K562 (cell line): ENCODE data around the gene RNF103. TPM values are rescaled to one million over a fixed set of nuclear protein-coding genes. Genes with fewer than 3 reads are reported as not detected.

Experiments
- ATAC-seq: fragments of 200-7000 bp; cut with Tn5 transposase; 3 replicates; pipeline ENCODE4 v1.9.1; 2020; ENCODE audit warnings: moderate library complexity
- BruUV-seq: library from RNA; stranded (reverse); fragments of 400-500 nt; replicated peaks from 2 replicates; lab custom pipeline; 2021; lab: Mats Ljungman, UMichigan
- CTCF ChIA-PET: fragments of 300-600 bp; formaldehyde crosslinking; extraction: SDS; loops from one replicate; lab custom pipeline; 2021; ENCODE audit warnings: low intra/inter-chr PET ratio; lab: Yijun Ruan, JAX
- POLR2A ChIA-PET: fragments of 300-600, 350-650 bp; sonication (Branson Sonifier 250); formaldehyde crosslinking; extraction: SDS; loops from one replicate; lab custom pipeline; 2021; ENCODE audit warnings: antibody characterized with exemption, inconsistent platforms; lab: Yijun Ruan, JAX
- DNase-seq, 4 experiments: peaks; one replicate each; pipeline versions ENCODE4 v3.0.0 to v3.0.0-alpha.2; 2011 to 2018; ENCODE audit warnings: low spot score in 3 of 4, mixed read lengths in 3 of 4; ENCODE audit errors: extremely low read depth in 1 of 4
- FAIRE-seq: peaks from 2 replicates; lab custom pipeline; 2011; peaks lifted over from hg19 to GRCh38; lab: Jason Lieb, UNC
- H2AFZ ChIP-seq: 2 replicates; pipeline ENCODE4 v1.6.0; 2011; ENCODE audit warnings: low read depth, low read length, control low read depth, inconsistent platforms
- H3K27ac ChIP-seq: fragments of 200-600 bp; 3 replicates; pipeline ENCODE4 v1.8.0; 2011; ENCODE audit warnings: low read depth, mild to moderate bottlenecking, control low read depth, inconsistent platforms, low read length, moderate library complexity, mixed read lengths; ENCODE audit errors: extremely low read depth
- H3K27me3 ChIP-seq, 2 experiments: fragments of 300-600 bp in 1 of 2; 2 replicates in 1 of 2; 3 replicates in 1 of 2; pipeline versions ENCODE4 v1.6.0 to v1.8.0; 2011; ENCODE audit warnings: inconsistent platforms in 2 of 2, low read length in 2 of 2, mild to moderate bottlenecking in 1 of 2, mixed read lengths in 1 of 2, moderate library complexity in 1 of 2; ENCODE audit not compliant: control insufficient read depth in 2 of 2, insufficient read depth in 2 of 2
- H3K36me3 ChIP-seq: fragments of 300-600 bp; 3 replicates; pipeline ENCODE4 v1.8.0; 2011; ENCODE audit warnings: mild to moderate bottlenecking, low read length, inconsistent platforms; ENCODE audit not compliant: control insufficient read depth, insufficient read depth
- H3K4me1 ChIP-seq, 2 experiments: fragments of 200-600 bp in 1 of 2; replicated peaks in 1 of 2; 2 replicates in 1 of 2; 3 replicates in 1 of 2; pipeline versions ENCODE4 v1.5.1 to v1.8.0; 2011; ENCODE audit warnings: inconsistent platforms in 2 of 2, low read length in 2 of 2, mild to moderate bottlenecking in 1 of 2, mixed read lengths in 1 of 2, moderate library complexity in 1 of 2; ENCODE audit not compliant: control insufficient read depth in 2 of 2, insufficient read depth in 2 of 2
- H3K4me2 ChIP-seq: 2 replicates; pipeline ENCODE4 v1.6.1; 2011; ENCODE audit warnings: low read length, control low read depth, inconsistent platforms, mixed read lengths; ENCODE audit not compliant: insufficient read depth
- H3K4me3 ChIP-seq: fragments of 200-600 bp; sonication (generic), shearing (Covaris generic); 2 replicates; pipeline ENCODE4 v1.5.1; 2016; ENCODE audit warnings: control low read depth, inconsistent platforms
- H3K79me2 ChIP-seq: fragments of 200-600 bp; 3 replicates; pipeline ENCODE4 v1.8.0; 2011; ENCODE audit warnings: low read length, inconsistent platforms; ENCODE audit not compliant: control insufficient read depth, insufficient read depth
- H3K9ac ChIP-seq, 2 experiments: 2 replicates each; pipeline versions ENCODE4 v1.6.0 to v1.6.1; 2011; ENCODE audit warnings: low read depth in 2 of 2, low read length in 2 of 2, control low read depth in 1 of 2, inconsistent platforms in 1 of 2, mild to moderate bottlenecking in 1 of 2, mixed read lengths in 1 of 2; ENCODE audit not compliant: insufficient read depth in 1 of 2
- H3K9me1 ChIP-seq: one replicate; pipeline ENCODE4 v1.6.0; 2011; ENCODE audit warnings: inconsistent platforms, mild to moderate bottlenecking, low read length, moderate library complexity; ENCODE audit not compliant: control insufficient read depth, insufficient read depth
- H3K9me3 ChIP-seq: replicated peaks from 2 replicates; pipeline ENCODE4 v1.5.1; 2011; ENCODE audit warnings: low read depth, low read length, inconsistent platforms; ENCODE audit not compliant: control insufficient read depth, insufficient read depth
- H4K20me1 ChIP-seq: replicated peaks from 2 replicates; pipeline ENCODE4 v1.6.1; 2011; ENCODE audit warnings: low read length, inconsistent platforms, mixed read lengths; ENCODE audit not compliant: control insufficient read depth, insufficient read depth
- BRCA1 ChIP-seq, 2 experiments: fragments of 450-650 bp in 1 of 2; sonication (generic) in 1 of 2; formaldehyde crosslinking in 1 of 2; IDR thresholded peaks; 2 replicates each; pipeline versions ENCODE4 v1.5.0 to v1.6.1; 2017 to 2020; ENCODE audit warnings: mild to moderate bottlenecking in 1 of 2, missing genetic modification reagents in 1 of 2
- MCM3 ChIP-seq: fragments of 450-650 bp; IDR thresholded peaks from 2 replicates; pipeline ENCODE4 v1.6.1; 2016
- MCM7 ChIP-seq, 2 experiments: fragments of 450-650 bp; IDR thresholded peaks; 2 replicates each; pipeline ENCODE4 v1.6.1; 2016 to 2018
- SMAD3 ChIP-seq: fragments of 450-650 bp; formaldehyde crosslinking; conservative IDR thresholded peaks from 2 replicates; pipeline ENCODE4 v1.4.0; 2020; ENCODE audit warnings: mild to moderate bottlenecking
- ZFP1 ChIP-seq: fragments of 450-650 bp; formaldehyde crosslinking; IDR thresholded peaks from 2 replicates; pipeline ENCODE4 v1.4.0; 2020; ENCODE audit warnings: mild to moderate bottlenecking, mixed read lengths
- ZFPM2 ChIP-seq: fragments of 250-450 bp; sonication (Bioruptor Pico); IDR thresholded peaks from 2 replicates; pipeline ENCODE4 v1.5.1; 2022; ENCODE audit warnings: mild to moderate bottlenecking
- ZNF41 ChIP-seq: fragments of 250-450 bp; sonication (Bioruptor Pico); conservative IDR thresholded peaks from 2 replicates; pipeline ENCODE4 v1.4.0; 2020; ENCODE audit warnings: mild to moderate bottlenecking
- ZNF583 ChIP-seq: fragments of 250-450 bp; sonication (Bioruptor Pico); IDR thresholded peaks from 2 replicates; pipeline ENCODE4 v1.4.0; 2020
- ZZZ3 ChIP-seq: fragments of 450-650 bp; IDR thresholded peaks from 2 replicates; pipeline ENCODE4 v1.6.1; 2016; ENCODE audit warnings: antibody characterized with exemption, mild to moderate bottlenecking, moderate library complexity
- WGBS: fragments of 100-300 bp; shearing (Covaris generic); methylation state at CpG from one replicate; pipeline ENCODE4 v1.1.6; 2016; ENCODE audit warnings: low coverage, mixed read lengths; ENCODE audit not compliant: insufficient coverage; ENCODE audit errors: missing lambda C conversion rate; 5-methylcytosine and 5-hydroxymethylcytosine counted together
- in situ Hi-C: fragments of 300-500 bp; cut with MboI; formaldehyde crosslinking; loops from 4 replicates; pipeline ENCODE4 v1.15.0; 2018; ENCODE audit warnings: inconsistent platforms, mixed read lengths
- intact Hi-C: fragments of 100-400 bp; cut with micrococcal nuclease; formaldehyde crosslinking; loops from 2 replicates; pipeline ENCODE4 v1.14.2; 2022
- polyA plus RNA-seq, 8 experiments: library from polyadenylated mRNA; depleted of rRNA in 4 of 8; stranded (reverse) in 5 of 8; unstranded in 3 of 8; fragments of >200 nt; fragmentation: Nextera tagmentation in 2 of 8; fragmentation: Illumina TruSeq in 1 of 8; extraction: Ambion mirVana in 2 of 8; extraction: Trizol in 1 of 8; gene quantifications; 2 replicates each; pipeline versions ENCODE4 v1.2.1 to v1.2.3, GENCODE V29; 2011 to 2014; ENCODE audit warnings: inconsistent platforms in 1 of 8, missing spikeins in 1 of 8
- total RNA-seq, 7 experiments: library from RNA; depleted of rRNA in 6 of 7; stranded (reverse); fragments of >200 nt in 6 of 7; fragmentation: Illumina TruSeq in 2 of 7; extraction: Trizol in 2 of 7; gene quantifications; 2 replicates each; pipeline versions ENCODE4 v1.2.1 to v1.2.3, GENCODE V29; 2011 to 2021; ENCODE audit warnings: low replicate concordance in 1 of 7
- TF ChIP-seq, protein P1 (sequence below): sonication (generic); formaldehyde crosslinking; IDR thresholded peaks from 2 replicates; pipeline ENCODE4 v1.9.0; 2022; ENCODE audit warnings: mild to moderate bottlenecking, missing genetic modification reagents
- TF ChIP-seq, protein P2 (sequence below), 2 experiments: fragments of 450-650 bp; IDR thresholded peaks; 2 replicates each; pipeline ENCODE4 v1.6.1; 2018; ENCODE audit warnings: mild to moderate bottlenecking in 2 of 2, low read depth in 1 of 2; ENCODE audit not compliant: partially characterized antibody in 2 of 2
- TF ChIP-seq, protein P3 (sequence below): fragments of 250-450 bp; sonication (Bioruptor Pico); IDR thresholded peaks from 2 replicates; pipeline ENCODE4 v1.5.0; 2021
- TF ChIP-seq, protein P4 (sequence below): fragments of 250-450 bp; sonication (Bioruptor Pico); IDR thresholded peaks from 2 replicates; pipeline ENCODE4 v1.4.0; 2020

RNF103 gene
- total and polyA plus RNA-seq, 9 of the 15 experiments (the other 6 are each of a cell fraction or from before 2014, with no cell fraction given), result 1.2 to 6.8 (median 4.6) TPM

DNA sequence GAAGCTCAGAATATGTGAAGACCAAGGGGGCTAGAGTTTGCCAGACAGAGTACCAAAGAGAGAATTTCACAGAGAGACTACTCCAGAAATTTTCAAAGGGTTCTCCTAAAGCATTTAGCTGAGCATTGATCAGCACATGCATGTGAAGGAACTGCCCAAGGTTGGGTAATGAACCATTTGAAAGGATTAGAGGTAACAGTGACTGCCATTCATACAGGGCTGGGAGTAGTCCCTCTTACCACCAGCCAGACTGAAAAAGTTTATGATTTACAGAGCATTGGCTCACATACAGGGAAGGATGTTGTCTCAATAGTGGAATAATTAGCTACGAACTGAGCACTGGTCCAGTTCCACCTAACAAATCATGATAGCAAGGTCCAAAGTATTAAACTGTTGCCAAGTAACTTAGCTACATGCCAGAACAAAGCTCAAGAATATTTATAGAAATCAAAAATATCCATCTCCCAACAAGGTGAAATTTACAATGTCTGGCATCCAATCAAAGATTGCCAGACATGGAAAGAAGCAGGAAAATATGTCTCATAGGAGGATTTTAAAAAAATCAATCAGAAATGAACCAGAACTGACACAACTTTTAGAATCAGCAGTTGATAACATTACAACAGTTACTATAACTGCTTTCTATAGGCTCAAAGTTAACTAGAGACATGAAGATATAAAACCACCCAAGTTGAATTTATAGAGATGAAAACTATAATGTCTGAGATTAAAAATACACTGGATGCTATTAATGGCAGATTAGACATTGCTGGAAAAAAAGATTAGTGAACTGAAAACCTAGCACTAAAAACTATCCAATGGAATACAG, 25.7 kb upstream of the RNF103 start:
- CTCF ChIA-PET, result no interaction called here
- DNase-seq (no peak), FAIRE-seq (no peak), ATAC-seq (no peak)
- no peaks in the 10 kb centered on the region for H3K9me3 ChIP-seq
- H4K20me1 ChIP-seq, result no peaks in the 10 kb centered on the region
- no peaks in the 10 kb centered on the region; a peak in 1 of 5 replicates for H3K27me3 ChIP-seq
- intact Hi-C loops, result no loop called here
- no peak overlapping the region for H3K4me3 ChIP-seq
- H3K36me3 ChIP-seq, result no peaks in the 10 kb centered on the region
- no peak overlapping the region for H3K27ac ChIP-seq
- POLR2A ChIA-PET, result interaction anchor here (1.2 kb wide), 1 partner anchor 18 kb away, joined by 3 read pairs; no protein-coding TSS in a partner anchor
- no peaks in the 10 kb centered on the region for H3K79me2 ChIP-seq
- no peaks in the 10 kb centered on the region for H3K9me1 ChIP-seq
- H3K9ac ChIP-seq, result no peak overlapping the region
- no peak overlapping the region for H2AFZ ChIP-seq
- H3K4me1 ChIP-seq, result no peaks in the 10 kb centered on the region
- in situ Hi-C loops, result no loop called here
- no TSS peak for BruUV-seq
- no peak for TF ChIP-seq SMAD3 (CRISPR knock-in tag)
- no peak for TF ChIP-seq BRCA1 (IDR thresholded peaks at IDR 0.05)
- TF ChIP-seq BRCA1 (CRISPR knock-in tag; IDR thresholded peaks at IDR 0.05), result no peak
- TF ChIP-seq ZFP1 (CRISPR knock-in tag), result no peak
- no peak for TF ChIP-seq MCM3
- TF ChIP-seq, protein P1, sequence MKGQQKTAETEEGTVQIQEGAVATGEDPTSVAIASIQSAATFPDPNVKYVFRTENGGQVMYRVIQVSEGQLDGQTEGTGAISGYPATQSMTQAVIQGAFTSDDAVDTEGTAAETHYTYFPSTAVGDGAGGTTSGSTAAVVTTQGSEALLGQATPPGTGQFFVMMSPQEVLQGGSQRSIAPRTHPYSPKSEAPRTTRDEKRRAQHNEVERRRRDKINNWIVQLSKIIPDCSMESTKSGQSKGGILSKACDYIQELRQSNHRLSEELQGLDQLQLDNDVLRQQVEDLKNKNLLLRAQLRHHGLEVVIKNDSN (CRISPR knock-in tag), result no peak
- TF ChIP-seq, protein P2, sequence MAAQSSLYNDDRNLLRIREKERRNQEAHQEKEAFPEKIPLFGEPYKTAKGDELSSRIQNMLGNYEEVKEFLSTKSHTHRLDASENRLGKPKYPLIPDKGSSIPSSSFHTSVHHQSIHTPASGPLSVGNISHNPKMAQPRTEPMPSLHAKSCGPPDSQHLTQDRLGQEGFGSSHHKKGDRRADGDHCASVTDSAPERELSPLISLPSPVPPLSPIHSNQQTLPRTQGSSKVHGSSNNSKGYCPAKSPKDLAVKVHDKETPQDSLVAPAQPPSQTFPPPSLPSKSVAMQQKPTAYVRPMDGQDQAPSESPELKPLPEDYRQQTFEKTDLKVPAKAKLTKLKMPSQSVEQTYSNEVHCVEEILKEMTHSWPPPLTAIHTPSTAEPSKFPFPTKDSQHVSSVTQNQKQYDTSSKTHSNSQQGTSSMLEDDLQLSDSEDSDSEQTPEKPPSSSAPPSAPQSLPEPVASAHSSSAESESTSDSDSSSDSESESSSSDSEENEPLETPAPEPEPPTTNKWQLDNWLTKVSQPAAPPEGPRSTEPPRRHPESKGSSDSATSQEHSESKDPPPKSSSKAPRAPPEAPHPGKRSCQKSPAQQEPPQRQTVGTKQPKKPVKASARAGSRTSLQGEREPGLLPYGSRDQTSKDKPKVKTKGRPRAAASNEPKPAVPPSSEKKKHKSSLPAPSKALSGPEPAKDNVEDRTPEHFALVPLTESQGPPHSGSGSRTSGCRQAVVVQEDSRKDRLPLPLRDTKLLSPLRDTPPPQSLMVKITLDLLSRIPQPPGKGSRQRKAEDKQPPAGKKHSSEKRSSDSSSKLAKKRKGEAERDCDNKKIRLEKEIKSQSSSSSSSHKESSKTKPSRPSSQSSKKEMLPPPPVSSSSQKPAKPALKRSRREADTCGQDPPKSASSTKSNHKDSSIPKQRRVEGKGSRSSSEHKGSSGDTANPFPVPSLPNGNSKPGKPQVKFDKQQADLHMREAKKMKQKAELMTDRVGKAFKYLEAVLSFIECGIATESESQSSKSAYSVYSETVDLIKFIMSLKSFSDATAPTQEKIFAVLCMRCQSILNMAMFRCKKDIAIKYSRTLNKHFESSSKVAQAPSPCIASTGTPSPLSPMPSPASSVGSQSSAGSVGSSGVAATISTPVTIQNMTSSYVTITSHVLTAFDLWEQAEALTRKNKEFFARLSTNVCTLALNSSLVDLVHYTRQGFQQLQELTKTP (IDR thresholded peaks at IDR 0.05; ENCODE audit: low read depth in 1 of 2, partially characterized antibody in 2 of 2), result no peak
- TF ChIP-seq MCM7 (IDR thresholded peaks at IDR 0.05), result no peak
- no peak for TF ChIP-seq ZNF583
- TF ChIP-seq ZNF41 (CRISPR knock-in tag), result no peak
- TF ChIP-seq, protein P3, sequence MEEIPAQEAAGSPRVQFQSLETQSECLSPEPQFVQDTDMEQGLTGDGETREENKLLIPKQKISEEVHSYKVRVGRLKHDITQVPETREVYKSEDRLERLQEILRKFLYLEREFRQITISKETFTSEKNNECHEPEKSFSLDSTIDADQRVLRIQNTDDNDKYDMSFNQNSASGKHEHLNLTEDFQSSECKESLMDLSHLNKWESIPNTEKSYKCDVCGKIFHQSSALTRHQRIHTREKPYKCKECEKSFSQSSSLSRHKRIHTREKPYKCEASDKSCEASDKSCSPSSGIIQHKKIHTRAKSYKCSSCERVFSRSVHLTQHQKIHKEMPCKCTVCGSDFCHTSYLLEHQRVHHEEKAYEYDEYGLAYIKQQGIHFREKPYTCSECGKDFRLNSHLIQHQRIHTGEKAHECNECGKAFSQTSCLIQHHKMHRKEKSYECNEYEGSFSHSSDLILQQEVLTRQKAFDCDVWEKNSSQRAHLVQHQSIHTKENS, result no peak
- TF ChIP-seq, protein P4, sequence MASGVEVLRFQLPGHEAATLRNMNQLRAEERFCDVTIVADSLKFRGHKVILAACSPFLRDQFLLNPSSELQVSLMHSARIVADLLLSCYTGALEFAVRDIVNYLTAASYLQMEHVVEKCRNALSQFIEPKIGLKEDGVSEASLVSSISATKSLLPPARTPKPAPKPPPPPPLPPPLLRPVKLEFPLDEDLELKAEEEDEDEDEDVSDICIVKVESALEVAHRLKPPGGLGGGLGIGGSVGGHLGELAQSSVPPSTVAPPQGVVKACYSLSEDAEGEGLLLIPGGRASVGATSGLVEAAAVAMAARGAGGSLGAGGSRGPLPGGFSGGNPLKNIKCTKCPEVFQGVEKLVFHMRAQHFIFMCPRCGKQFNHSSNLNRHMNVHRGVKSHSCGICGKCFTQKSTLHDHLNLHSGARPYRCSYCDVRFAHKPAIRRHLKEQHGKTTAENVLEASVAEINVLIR (CRISPR knock-in tag), result no peak
- no peak for TF ChIP-seq ZZZ3
- TF ChIP-seq ZFPM2 (CRISPR knock-in tag), result no peak
- no peak overlapping the region for H3K4me2 ChIP-seq
- 0% methylated on average over 1 of the region's 1 CpG for WGBS
